Gastroesophageal sphincter (tissue), 3 donors: ENCODE results near the gene IL15.

Experiments
- EP300 ChIP-seq: sonication (generic); formaldehyde crosslinking; IDR thresholded peaks from one replicate; pipeline ENCODE4 v1.6.1; 2017; ENCODE audit warnings: antibody characterized with exemption, mild to moderate bottlenecking
- POLR2A ChIP-seq, 2 donors: fragments of 450-650 bp; IDR thresholded peaks; one replicate each; pipeline ENCODE4 v1.6.1; 2017; ENCODE audit warnings: antibody characterized with exemption in 2 of 2, mild to moderate bottlenecking in 2 of 2, moderate library complexity in 1 of 2
- POLR2AphosphoS5 ChIP-seq: sonication (generic); formaldehyde crosslinking; IDR thresholded peaks from one replicate; pipeline ENCODE4 v1.6.1; 2017; ENCODE audit warnings: antibody characterized with exemption
- TF ChIP-seq, protein P1 (sequence below), 4 experiments: fragments of 200-600 bp in 2 of 4; fragments of 450-650 bp in 2 of 4; sonication (generic) in 1 of 4; IDR thresholded peaks; one replicate each; pipeline ENCODE4 v1.5.1; 2017 to 2019; ENCODE audit warnings: antibody characterized with exemption in 4 of 4, mild to moderate bottlenecking in 2 of 4, moderate library complexity in 2 of 4

DNA sequence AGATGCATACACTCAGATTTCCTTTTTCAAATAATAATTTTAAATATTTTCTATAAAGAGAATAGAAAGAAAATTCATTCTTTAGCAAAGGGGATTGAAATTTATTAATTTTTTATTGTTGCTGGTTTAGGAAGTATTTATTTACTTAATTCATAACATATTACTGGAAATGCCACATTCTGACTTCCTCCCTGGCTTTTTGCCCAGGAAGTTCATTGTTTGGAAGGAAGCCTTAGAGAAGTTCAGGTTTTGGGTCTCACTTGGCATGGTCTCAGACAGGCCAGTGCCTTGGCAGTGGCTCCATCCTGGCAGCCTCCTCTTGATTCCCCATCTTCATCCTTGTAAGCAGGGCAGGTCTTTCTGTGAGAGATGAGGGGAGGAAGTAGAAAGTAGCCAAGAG lies 50.5 kb downstream of the IL15 start:
- TF ChIP-seq POLR2AphosphoS5, result no peak
- TF ChIP-seq, protein P1, sequence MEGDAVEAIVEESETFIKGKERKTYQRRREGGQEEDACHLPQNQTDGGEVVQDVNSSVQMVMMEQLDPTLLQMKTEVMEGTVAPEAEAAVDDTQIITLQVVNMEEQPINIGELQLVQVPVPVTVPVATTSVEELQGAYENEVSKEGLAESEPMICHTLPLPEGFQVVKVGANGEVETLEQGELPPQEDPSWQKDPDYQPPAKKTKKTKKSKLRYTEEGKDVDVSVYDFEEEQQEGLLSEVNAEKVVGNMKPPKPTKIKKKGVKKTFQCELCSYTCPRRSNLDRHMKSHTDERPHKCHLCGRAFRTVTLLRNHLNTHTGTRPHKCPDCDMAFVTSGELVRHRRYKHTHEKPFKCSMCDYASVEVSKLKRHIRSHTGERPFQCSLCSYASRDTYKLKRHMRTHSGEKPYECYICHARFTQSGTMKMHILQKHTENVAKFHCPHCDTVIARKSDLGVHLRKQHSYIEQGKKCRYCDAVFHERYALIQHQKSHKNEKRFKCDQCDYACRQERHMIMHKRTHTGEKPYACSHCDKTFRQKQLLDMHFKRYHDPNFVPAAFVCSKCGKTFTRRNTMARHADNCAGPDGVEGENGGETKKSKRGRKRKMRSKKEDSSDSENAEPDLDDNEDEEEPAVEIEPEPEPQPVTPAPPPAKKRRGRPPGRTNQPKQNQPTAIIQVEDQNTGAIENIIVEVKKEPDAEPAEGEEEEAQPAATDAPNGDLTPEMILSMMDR (IDR thresholded peaks at IDR 0.05), result no peak
- no peak for TF ChIP-seq POLR2A (IDR thresholded peaks at IDR 0.05)
- TF ChIP-seq EP300, result no peak
